HepG2 (cell line): ENCODE measurements around the gene PUM1.

Experiments
- BCLAF1 ChIP-seq: fragments of 450-650 bp; IDR thresholded peaks from 2 replicates; pipeline ENCODE4 v1.6.1; 2017; ENCODE audit warnings: mild to moderate bottlenecking
- CBX5 ChIP-seq: sonication (generic); formaldehyde crosslinking; IDR thresholded peaks from 2 replicates; pipeline ENCODE4 v1.4.0; 2020; ENCODE audit warnings: missing genetic modification reagents, borderline replicate concordance
- GABPA ChIP-seq, 2 experiments: IDR thresholded peaks; 2 replicates each; pipeline ENCODE4 v1.6.1; 2011 to 2016; ENCODE audit warnings: low read depth in 2 of 2, low read length in 1 of 2, missing biosample characterization in 1 of 2, missing genetic modification characterization in 1 of 2
- MTA1 ChIP-seq: sonication (generic); formaldehyde crosslinking; IDR thresholded peaks from 2 replicates; pipeline ENCODE4 v1.4.0; 2020; ENCODE audit warnings: missing genetic modification reagents, mild to moderate bottlenecking, borderline replicate concordance
- MTA3 ChIP-seq: sonication (generic); formaldehyde crosslinking; IDR thresholded peaks from 2 replicates; pipeline ENCODE4 v1.4.0; 2020; ENCODE audit warnings: missing genetic modification reagents
- ZBED4 ChIP-seq: sonication (generic); formaldehyde crosslinking; IDR thresholded peaks from 2 replicates; pipeline ENCODE4 v1.4.0; 2020; ENCODE audit warnings: missing genetic modification reagents, borderline replicate concordance
- ZBTB3 ChIP-seq: sonication (generic); formaldehyde crosslinking; IDR thresholded peaks from 2 replicates; pipeline ENCODE4 v1.4.0; 2020; ENCODE audit warnings: low read depth, mild to moderate bottlenecking, moderate library complexity, missing genetic modification reagents, borderline replicate concordance
- ZBTB7A ChIP-seq: sonication (generic); formaldehyde crosslinking; IDR thresholded peaks from 2 replicates; pipeline ENCODE4 v1.8.0; 2022; ENCODE audit warnings: mild to moderate bottlenecking, missing genetic modification reagents
- ZNF331 ChIP-seq: sonication (generic); formaldehyde crosslinking; IDR thresholded peaks from 2 replicates; pipeline ENCODE4 v1.4.0; 2020; ENCODE audit warnings: missing genetic modification reagents
- TF ChIP-seq, protein P1 (sequence below): sonication (generic); formaldehyde crosslinking; IDR thresholded peaks from 2 replicates; pipeline ENCODE4 v1.4.0; 2020; ENCODE audit warnings: missing genetic modification reagents, borderline replicate concordance

DNA sequence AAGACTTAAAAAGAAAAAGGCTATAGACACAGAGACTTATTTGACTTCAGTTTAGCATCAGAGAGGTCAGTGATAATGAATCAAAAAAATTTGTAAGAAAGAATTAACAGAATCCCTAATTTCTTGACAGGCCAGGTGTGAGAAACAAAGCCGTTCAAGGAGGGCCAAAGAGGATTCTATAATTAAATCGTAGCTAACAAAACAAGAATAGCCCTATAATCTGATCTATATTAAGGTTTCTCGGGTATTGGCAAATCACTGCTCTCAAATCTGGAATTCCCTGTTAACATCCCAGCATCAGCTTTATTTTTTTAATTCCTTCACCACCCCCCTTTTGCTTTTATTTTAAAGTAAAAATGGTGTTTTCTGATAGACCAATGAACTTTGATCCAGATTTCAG, 60.3 kb downstream of the PUM1 start:
- TF ChIP-seq MTA1 (no peak), ZBTB7A (CRISPR knock-in tag) (no peak), ZBTB3 (CRISPR knock-in tag) (no peak), GABPA (IDR thresholded peaks at IDR 0.05; ENCODE audit: low read depth, low read length) (no peak), GABPA (CRISPR knock-in tag; IDR thresholded peaks at IDR 0.05; ENCODE audit: low read depth) (no peak), BCLAF1 (no peak), MTA3 (CRISPR knock-in tag) (no peak), ZNF331 (CRISPR knock-in tag) (no peak), CBX5 (CRISPR knock-in tag) (no peak), ZBED4 (CRISPR knock-in tag) (no peak)
- TF ChIP-seq, protein P1, sequence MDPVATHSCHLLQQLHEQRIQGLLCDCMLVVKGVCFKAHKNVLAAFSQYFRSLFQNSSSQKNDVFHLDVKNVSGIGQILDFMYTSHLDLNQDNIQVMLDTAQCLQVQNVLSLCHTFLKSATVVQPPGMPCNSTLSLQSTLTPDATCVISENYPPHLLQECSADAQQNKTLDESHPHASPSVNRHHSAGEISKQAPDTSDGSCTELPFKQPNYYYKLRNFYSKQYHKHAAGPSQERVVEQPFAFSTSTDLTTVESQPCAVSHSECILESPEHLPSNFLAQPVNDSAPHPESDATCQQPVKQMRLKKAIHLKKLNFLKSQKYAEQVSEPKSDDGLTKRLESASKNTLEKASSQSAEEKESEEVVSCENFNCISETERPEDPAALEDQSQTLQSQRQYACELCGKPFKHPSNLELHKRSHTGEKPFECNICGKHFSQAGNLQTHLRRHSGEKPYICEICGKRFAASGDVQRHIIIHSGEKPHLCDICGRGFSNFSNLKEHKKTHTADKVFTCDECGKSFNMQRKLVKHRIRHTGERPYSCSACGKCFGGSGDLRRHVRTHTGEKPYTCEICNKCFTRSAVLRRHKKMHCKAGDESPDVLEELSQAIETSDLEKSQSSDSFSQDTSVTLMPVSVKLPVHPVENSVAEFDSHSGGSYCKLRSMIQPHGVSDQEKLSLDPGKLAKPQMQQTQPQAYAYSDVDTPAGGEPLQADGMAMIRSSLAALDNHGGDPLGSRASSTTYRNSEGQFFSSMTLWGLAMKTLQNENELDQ, result no peak
